K562 (cell line): ENCODE measurements around the gene TMEM88. TPM values are rescaled to one million over a fixed set of nuclear protein-coding genes. Genes with fewer than 3 reads are reported as not detected.

Experiments
- ATAC-seq: fragments of 200-7000 bp; cut with Tn5 transposase; 3 replicates; pipeline ENCODE4 v1.9.1; 2020; ENCODE audit warnings: moderate library complexity
- Bru-seq: library from RNA; stranded (reverse); fragments of 400-500 nt; gene quantifications from one replicate; lab custom pipeline; 2021; lab: Mats Ljungman, UMichigan
- BruChase-seq, 2 experiments: library from RNA; stranded (reverse); fragments of 400-500 nt; gene quantifications; one replicate each; lab custom pipeline; 2021; lab: Mats Ljungman, UMichigan
- BruUV-seq: library from RNA; stranded (reverse); fragments of 400-500 nt; replicated peaks from 2 replicates; lab custom pipeline; 2021; lab: Mats Ljungman, UMichigan
- CTCF ChIA-PET: fragments of 300-600 bp; formaldehyde crosslinking; extraction: SDS; loops from one replicate; lab custom pipeline; 2021; ENCODE audit warnings: low intra/inter-chr PET ratio; lab: Yijun Ruan, JAX
- POLR2A ChIA-PET: fragments of 300-600, 350-650 bp; sonication (Branson Sonifier 250); formaldehyde crosslinking; extraction: SDS; loops from one replicate; lab custom pipeline; 2021; ENCODE audit warnings: antibody characterized with exemption, inconsistent platforms; lab: Yijun Ruan, JAX
- DNase-seq, 4 experiments: peaks; one replicate each; pipeline versions ENCODE4 v3.0.0 to v3.0.0-alpha.2; 2011 to 2018; ENCODE audit warnings: low spot score in 3 of 4, mixed read lengths in 3 of 4; ENCODE audit errors: extremely low read depth in 1 of 4
- FAIRE-seq: peaks from 2 replicates; lab custom pipeline; 2011; peaks lifted over from hg19 to GRCh38; lab: Jason Lieb, UNC
- H2AFZ ChIP-seq: 2 replicates; pipeline ENCODE4 v1.6.0; 2011; ENCODE audit warnings: low read depth, low read length, control low read depth, inconsistent platforms
- H3K27ac ChIP-seq: fragments of 200-600 bp; 3 replicates; pipeline ENCODE4 v1.8.0; 2011; ENCODE audit warnings: low read depth, mild to moderate bottlenecking, control low read depth, inconsistent platforms, low read length, moderate library complexity, mixed read lengths; ENCODE audit errors: extremely low read depth
- H3K27me3 ChIP-seq, 2 experiments: fragments of 300-600 bp in 1 of 2; 2 replicates in 1 of 2; 3 replicates in 1 of 2; pipeline versions ENCODE4 v1.6.0 to v1.8.0; 2011; ENCODE audit warnings: inconsistent platforms in 2 of 2, low read length in 2 of 2, mild to moderate bottlenecking in 1 of 2, mixed read lengths in 1 of 2, moderate library complexity in 1 of 2; ENCODE audit not compliant: control insufficient read depth in 2 of 2, insufficient read depth in 2 of 2
- H3K36me3 ChIP-seq: fragments of 300-600 bp; 3 replicates; pipeline ENCODE4 v1.8.0; 2011; ENCODE audit warnings: mild to moderate bottlenecking, low read length, inconsistent platforms; ENCODE audit not compliant: control insufficient read depth, insufficient read depth
- H3K4me1 ChIP-seq, 2 experiments: fragments of 200-600 bp in 1 of 2; replicated peaks in 1 of 2; 2 replicates in 1 of 2; 3 replicates in 1 of 2; pipeline versions ENCODE4 v1.5.1 to v1.8.0; 2011; ENCODE audit warnings: inconsistent platforms in 2 of 2, low read length in 2 of 2, mild to moderate bottlenecking in 1 of 2, mixed read lengths in 1 of 2, moderate library complexity in 1 of 2; ENCODE audit not compliant: control insufficient read depth in 2 of 2, insufficient read depth in 2 of 2
- H3K4me2 ChIP-seq: 2 replicates; pipeline ENCODE4 v1.6.1; 2011; ENCODE audit warnings: low read length, control low read depth, inconsistent platforms, mixed read lengths; ENCODE audit not compliant: insufficient read depth
- H3K4me3 ChIP-seq: fragments of 200-600 bp; sonication (generic), shearing (Covaris generic); 2 replicates; pipeline ENCODE4 v1.5.1; 2016; ENCODE audit warnings: control low read depth, inconsistent platforms
- H3K79me2 ChIP-seq: fragments of 200-600 bp; 3 replicates; pipeline ENCODE4 v1.8.0; 2011; ENCODE audit warnings: low read length, inconsistent platforms; ENCODE audit not compliant: control insufficient read depth, insufficient read depth
- H3K9ac ChIP-seq, 2 experiments: 2 replicates each; pipeline versions ENCODE4 v1.6.0 to v1.6.1; 2011; ENCODE audit warnings: low read depth in 2 of 2, low read length in 2 of 2, control low read depth in 1 of 2, inconsistent platforms in 1 of 2, mild to moderate bottlenecking in 1 of 2, mixed read lengths in 1 of 2; ENCODE audit not compliant: insufficient read depth in 1 of 2
- H3K9me1 ChIP-seq: one replicate; pipeline ENCODE4 v1.6.0; 2011; ENCODE audit warnings: inconsistent platforms, mild to moderate bottlenecking, low read length, moderate library complexity; ENCODE audit not compliant: control insufficient read depth, insufficient read depth
- H3K9me3 ChIP-seq: replicated peaks from 2 replicates; pipeline ENCODE4 v1.5.1; 2011; ENCODE audit warnings: low read depth, low read length, inconsistent platforms; ENCODE audit not compliant: control insufficient read depth, insufficient read depth
- H4K20me1 ChIP-seq: replicated peaks from 2 replicates; pipeline ENCODE4 v1.6.1; 2011; ENCODE audit warnings: low read length, inconsistent platforms, mixed read lengths; ENCODE audit not compliant: control insufficient read depth, insufficient read depth
- NONO ChIP-seq, 2 experiments: fragments of 200-400 bp in 1 of 2; fragments of 450-650 bp in 1 of 2; formaldehyde crosslinking in 1 of 2; IDR thresholded peaks; 2 replicates each; pipeline ENCODE4 v1.6.1; 2017; ENCODE audit warnings: low read depth in 2 of 2, mild to moderate bottlenecking in 2 of 2, moderate library complexity in 2 of 2, low read length in 1 of 2
- POLR2AphosphoS2 ChIP-seq: IDR thresholded peaks from 2 replicates; pipeline ENCODE4 v1.6.1; 2012; ENCODE audit warnings: low read length, improper control_type of control experiment
- POLR2G ChIP-seq: fragments of 200-400 bp; formaldehyde crosslinking; IDR thresholded peaks from 2 replicates; pipeline ENCODE4 v1.6.1; 2017; ENCODE audit warnings: low read depth, mild to moderate bottlenecking, antibody characterized with exemption, low read length, moderate library complexity
- RBFOX2 ChIP-seq: fragments of 200-400 bp; formaldehyde crosslinking; IDR thresholded peaks from 2 replicates; pipeline ENCODE4 v1.6.1; 2017; ENCODE audit warnings: low read depth, mild to moderate bottlenecking, low read length, moderate library complexity
- WGBS: fragments of 100-300 bp; shearing (Covaris generic); methylation state at CpG from one replicate; pipeline ENCODE4 v1.1.6; 2016; ENCODE audit warnings: low coverage, mixed read lengths; ENCODE audit not compliant: insufficient coverage; ENCODE audit errors: missing lambda C conversion rate; 5-methylcytosine and 5-hydroxymethylcytosine counted together
- in situ Hi-C: fragments of 300-500 bp; cut with MboI; formaldehyde crosslinking; loops from 4 replicates; pipeline ENCODE4 v1.15.0; 2018; ENCODE audit warnings: inconsistent platforms, mixed read lengths
- intact Hi-C: fragments of 100-400 bp; cut with micrococcal nuclease; formaldehyde crosslinking; loops from 2 replicates; pipeline ENCODE4 v1.14.2; 2022
- long read RNA-seq, 3 experiments: library from polyadenylated mRNA in 2 of 3; library from RNA in 1 of 3; unstranded in 2 of 3; stranded (forward) in 1 of 3; transcript quantifications; one replicate each; pipeline ENCODE4 v2.0.0, GENCODE V29; 2019 to 2022
- polyA minus RNA-seq, 3 experiments: library from RNA; depleted of rRNA, polyadenylated mRNA; stranded (reverse); fragments of >200 nt; gene quantifications; 2 replicates each; pipeline ENCODE4 v1.2.3, GENCODE V29; 2011
- polyA plus RNA-seq, 8 experiments: library from polyadenylated mRNA; depleted of rRNA in 4 of 8; stranded (reverse) in 5 of 8; unstranded in 3 of 8; fragments of >200 nt; fragmentation: Nextera tagmentation in 2 of 8; fragmentation: Illumina TruSeq in 1 of 8; extraction: Ambion mirVana in 2 of 8; extraction: Trizol in 1 of 8; gene quantifications; 2 replicates each; pipeline versions ENCODE4 v1.2.1 to v1.2.3, GENCODE V29; 2011 to 2014; ENCODE audit warnings: inconsistent platforms in 1 of 8, missing spikeins in 1 of 8
- total RNA-seq, 7 experiments: library from RNA; depleted of rRNA in 6 of 7; stranded (reverse); fragments of >200 nt in 6 of 7; fragmentation: Illumina TruSeq in 2 of 7; extraction: Trizol in 2 of 7; gene quantifications; 2 replicates each; pipeline versions ENCODE4 v1.2.1 to v1.2.3, GENCODE V29; 2011 to 2021; ENCODE audit warnings: low replicate concordance in 1 of 7
- TF ChIP-seq, protein P1 (sequence below): sonication (generic); formaldehyde crosslinking; IDR thresholded peaks from 2 replicates; pipeline ENCODE4 v1.8.1; 2023; ENCODE audit warnings: mild to moderate bottlenecking, missing genetic modification reagents

TMEM88 gene
- 4.3 and 8.8 TPM in 2 replicates for total RNA-seq (2011; cell fraction: chromatin; rRNA removed; ENCODE audit: low replicate concordance)
- 3.3 and 4.3 TPM in 2 replicates for total RNA-seq (2011; cell fraction: nucleolus; rRNA removed)
- total RNA-seq (2011; cell fraction: nucleoplasm; rRNA removed), result 2.1 and 4.4 TPM in 2 replicates
- total RNA-seq (2014; rRNA removed), result 0.32 TPM in 1 of 2 replicates, not detected in the other
- total RNA-seq (2014; rRNA removed; fragmentation: Illumina TruSeq; extraction: Trizol), result not detected in 2 replicates
- total RNA-seq (2015; rRNA removed; fragmentation: Illumina TruSeq; extraction: Trizol), result not detected in 2 replicates
- total RNA-seq (2021), result 1.0 and 1.4 TPM in 2 replicates
- 0.12 and 0.13 TPM in 2 replicates for polyA plus RNA-seq (2011; rRNA removed)
- 0.16 and 0.18 TPM in 2 replicates for polyA plus RNA-seq (2011; cell fraction: cytosol; rRNA removed)
- polyA plus RNA-seq (2011; cell fraction: nucleus; rRNA removed), result 1.1 and 2.4 TPM in 2 replicates
- 0.33 and 1.8 TPM in 2 replicates for polyA plus RNA-seq (2012)
- polyA plus RNA-seq (2014; fragmentation: Illumina TruSeq; extraction: Trizol), result 0.42 TPM in 2 replicates
- polyA plus RNA-seq (2014; fragmentation: Nextera tagmentation; extraction: Ambion mirVana), result under 1 TPM in 1 of 2 experiments, not detected in 1; 0.10 TPM
- polyA plus RNA-seq (2014; rRNA removed), result 0.40 TPM in 1 of 2 replicates, not detected in the other
- polyA minus RNA-seq (2011; rRNA and poly(A)+ RNA removed), result not detected in 2 replicates
- polyA minus RNA-seq (2011; cell fraction: cytosol; rRNA and poly(A)+ RNA removed), result not detected in 2 replicates
- polyA minus RNA-seq (2011; cell fraction: nucleus; rRNA and poly(A)+ RNA removed), result 0.27 and 0.78 TPM in 2 replicates
- percentile 40 among the genes with signal in this experiment for Bru-seq, nascent RNA
- BruChase-seq, experiment 1, labeled RNA remaining after a 2-hour chase, result percentile 44 among the genes with signal in this experiment
- BruChase-seq, experiment 2, labeled RNA remaining after a 6-hour chase, result percentile 45 among the genes with signal in this experiment
- long read RNA-seq, experiment 1, result 0 reads
- long read RNA-seq, experiment 2, result 0 reads
- long read RNA-seq, experiment 3, result 0 reads

DNA sequence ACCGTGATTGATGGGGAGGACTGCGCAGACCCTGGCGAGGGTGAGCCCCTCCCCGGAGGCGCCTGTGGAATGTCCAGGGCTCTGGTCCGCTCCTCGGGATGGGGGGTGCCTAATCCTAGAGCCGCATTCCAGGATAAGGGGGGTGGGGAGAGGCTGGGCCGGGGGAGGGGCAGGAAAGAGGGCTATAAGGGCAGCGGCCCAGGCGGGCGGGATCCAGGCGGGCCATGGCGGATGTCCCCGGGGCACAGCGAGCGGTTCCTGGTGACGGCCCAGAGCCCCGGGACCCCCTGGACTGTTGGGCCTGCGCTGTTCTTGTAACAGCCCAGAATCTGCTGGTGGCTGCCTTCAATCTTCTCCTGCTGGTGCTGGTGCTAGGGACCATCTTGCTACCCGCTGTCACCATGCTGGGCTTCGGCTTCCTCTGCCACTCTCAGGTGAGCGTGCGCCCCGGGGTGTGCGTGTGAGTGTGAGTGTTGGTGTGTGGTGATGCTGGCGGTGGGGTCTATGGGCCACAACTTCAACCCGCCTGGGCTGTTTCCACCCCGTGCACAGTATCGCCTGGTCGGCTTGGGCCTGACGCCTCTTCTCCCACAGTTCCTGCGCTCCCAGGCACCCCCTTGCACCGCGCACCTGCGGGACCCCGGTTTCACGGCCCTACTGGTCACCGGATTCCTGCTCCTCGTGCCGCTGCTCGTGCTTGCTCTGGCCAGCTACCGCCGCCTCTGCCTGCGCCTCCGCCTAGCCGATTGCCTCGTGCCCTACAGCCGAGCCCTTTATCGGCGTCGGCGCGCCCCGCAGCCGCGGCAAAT, at the start of gene TMEM88:
TSS of gene TMEM88 (plus strand) at position 216 of the 809 bp plus-strand sequence. CDS start at position 225, 9 bp downstream.
- peak within 1 kb of the TSS; percentile 65; the same call in 1 of the 2 replicates for H3K4me3 ChIP-seq
- no peak for ATAC-seq
- 93% methylated on average over 16 of the region's 57 CpGs for WGBS
- H3K4me1 ChIP-seq, result peaks cover 11 to 55% of the 10 kb centered on the region in 2 experiments; a peak in 4 of 5 replicates
- no peak within 1 kb of the TSS for H2AFZ ChIP-seq
- H3K79me2 ChIP-seq, result peaks cover 12% of the 10 kb centered on the region
- H3K9me3 ChIP-seq, result no peaks in the 10 kb centered on the region
- BruUV-seq, result no TSS peak
- H4K20me1 ChIP-seq, result no peaks in the 10 kb centered on the region
- 0 out of 3 replicates have a peak within 1 kb of the TSS, but pooled peaks have one; percentile 94 for H3K27ac ChIP-seq
- no peaks in the 10 kb centered on the region for H3K9me1 ChIP-seq
- H3K27me3 ChIP-seq, result no peaks in the 10 kb centered on the region
- peak within 1 kb of the TSS; percentile 88 to 93; a peak in 2 of 4 replicates for H3K9ac ChIP-seq
- no peak for FAIRE-seq
- ChIA-PET CTCF (no interaction called here), POLR2A (interaction anchor here (2.3 kb wide), 1 partner anchor 8 kb away, joined by 7 read pairs; no protein-coding TSS in a partner anchor)
- intact Hi-C loops, result loop anchor here (5.0 to 10.0 kb wide), 2 partner anchors 33 to 110 kb away; no protein-coding TSS in a partner anchor
- H3K36me3 ChIP-seq, result peaks cover 42% of the 10 kb centered on the region; the same call in 2 of the 3 replicates
- H3K4me2 ChIP-seq, result peak within 1 kb of the TSS; percentile 83
- DNase-seq, result no peak
- in situ Hi-C loops, result no loop called here
- no peak for TF ChIP-seq POLR2AphosphoS2
- TF ChIP-seq RBFOX2, result peak; percentile 47
- TF ChIP-seq, protein P1, sequence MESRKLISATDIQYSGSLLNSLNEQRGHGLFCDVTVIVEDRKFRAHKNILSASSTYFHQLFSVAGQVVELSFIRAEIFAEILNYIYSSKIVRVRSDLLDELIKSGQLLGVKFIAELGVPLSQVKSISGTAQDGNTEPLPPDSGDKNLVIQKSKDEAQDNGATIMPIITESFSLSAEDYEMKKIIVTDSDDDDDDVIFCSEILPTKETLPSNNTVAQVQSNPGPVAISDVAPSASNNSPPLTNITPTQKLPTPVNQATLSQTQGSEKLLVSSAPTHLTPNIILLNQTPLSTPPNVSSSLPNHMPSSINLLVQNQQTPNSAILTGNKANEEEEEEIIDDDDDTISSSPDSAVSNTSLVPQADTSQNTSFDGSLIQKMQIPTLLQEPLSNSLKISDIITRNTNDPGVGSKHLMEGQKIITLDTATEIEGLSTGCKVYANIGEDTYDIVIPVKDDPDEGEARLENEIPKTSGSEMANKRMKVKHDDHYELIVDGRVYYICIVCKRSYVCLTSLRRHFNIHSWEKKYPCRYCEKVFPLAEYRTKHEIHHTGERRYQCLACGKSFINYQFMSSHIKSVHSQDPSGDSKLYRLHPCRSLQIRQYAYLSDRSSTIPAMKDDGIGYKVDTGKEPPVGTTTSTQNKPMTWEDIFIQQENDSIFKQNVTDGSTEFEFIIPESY (CRISPR knock-in tag), result peak; percentile 62
- TF ChIP-seq POLR2G, result peak; percentile 72
- no peak for TF ChIP-seq NONO (IDR thresholded peaks at IDR 0.05; ENCODE audit: low read depth in 2 of 2, low read length in 1 of 2)
